Measurements from ENCODE around the gene HNRNPL.
"Not testable (repeated sequence)": the region's sequence is repeated elsewhere in the genome, so short reads cannot be mapped to it uniquely, and the experiment has no call there.

HNRNPL gene

DNA sequence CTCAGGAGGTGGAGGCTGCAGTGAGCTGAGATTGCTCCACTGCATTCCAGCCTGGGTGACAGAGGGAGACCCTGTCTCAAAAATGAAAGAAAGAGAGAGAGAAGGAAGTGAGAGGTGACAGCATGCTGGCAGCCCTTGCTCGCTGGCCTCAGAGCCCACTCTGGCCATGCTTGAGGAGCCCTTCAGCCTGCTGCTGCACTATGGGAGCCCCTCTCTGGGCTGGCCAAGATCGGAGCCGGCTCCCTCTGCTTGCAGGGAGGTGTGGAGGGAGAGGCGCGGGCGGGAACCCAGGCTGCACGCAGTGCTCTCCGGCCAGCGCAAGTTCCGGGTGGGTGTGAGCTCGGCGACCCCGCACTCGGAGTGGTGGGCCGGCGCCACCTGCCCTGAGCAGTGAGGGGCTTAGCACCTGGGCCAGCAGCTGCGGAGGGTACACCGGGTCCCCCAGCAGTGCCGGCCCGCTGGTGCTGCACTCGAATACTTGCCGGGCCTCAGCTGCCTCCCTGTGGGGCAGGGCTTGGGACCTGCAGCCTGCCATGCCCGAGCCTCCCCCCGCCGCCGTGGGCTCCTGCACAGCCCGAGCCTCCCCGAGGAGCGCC is 28.5 kb downstream of the HNRNPL start:
- DNase-seq, result not testable (repeated sequence)

DNA sequence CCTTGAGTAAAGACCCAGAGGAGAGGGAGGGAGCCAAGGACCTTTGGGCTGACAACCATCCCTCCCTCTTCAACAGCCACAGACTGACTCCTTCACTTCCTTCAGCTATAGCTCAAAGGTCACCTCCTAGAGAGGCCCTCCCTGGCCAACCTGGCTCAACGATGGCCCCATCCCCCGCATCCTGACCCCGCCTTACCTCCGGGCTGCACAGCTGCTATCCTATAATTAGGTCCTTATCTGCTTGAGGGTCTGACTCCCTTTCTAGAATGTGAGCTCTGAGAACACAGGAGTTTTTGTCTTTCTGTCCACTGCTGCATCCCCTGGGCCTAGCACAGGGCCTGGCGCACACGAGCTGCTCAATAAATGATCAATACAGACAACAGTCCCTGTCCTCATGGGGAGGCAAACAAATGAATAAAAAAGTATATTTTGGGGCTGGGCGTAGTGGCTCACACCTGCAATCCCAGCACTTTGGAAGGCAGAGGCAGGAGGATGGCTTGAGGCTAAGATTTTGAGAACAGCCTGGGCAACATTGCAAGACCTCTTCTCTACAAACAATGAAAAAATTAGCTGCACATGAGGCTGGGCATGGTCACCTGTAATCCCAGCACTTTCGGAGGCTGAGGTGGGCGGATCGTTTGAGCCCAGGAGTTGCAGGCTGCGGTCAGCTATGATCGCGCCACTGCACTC is 30.4 kb downstream of the HNRNPL start:
- DNase-seq, result no peak

DNA sequence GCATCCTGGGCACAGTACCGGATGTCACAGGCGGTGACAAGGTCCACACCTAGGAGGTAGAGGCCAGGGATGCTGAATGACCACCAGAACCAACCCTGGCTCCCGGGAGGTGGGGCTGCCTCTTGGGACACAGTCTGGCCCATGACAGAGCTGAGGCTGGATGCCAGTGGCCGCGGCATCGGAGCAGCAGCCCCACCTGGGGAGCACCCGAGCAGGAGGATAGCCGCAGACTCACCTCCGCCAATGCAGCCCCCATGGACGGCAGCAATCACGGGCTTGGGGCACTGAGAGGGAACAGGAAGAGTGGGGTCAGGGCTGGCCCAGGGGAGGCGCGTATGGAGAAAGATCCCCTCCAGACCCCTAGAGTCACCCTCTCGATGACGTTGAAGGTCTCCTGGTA is 32.7 kb downstream of the HNRNPL start:
- no peak for DNase-seq

DNA sequence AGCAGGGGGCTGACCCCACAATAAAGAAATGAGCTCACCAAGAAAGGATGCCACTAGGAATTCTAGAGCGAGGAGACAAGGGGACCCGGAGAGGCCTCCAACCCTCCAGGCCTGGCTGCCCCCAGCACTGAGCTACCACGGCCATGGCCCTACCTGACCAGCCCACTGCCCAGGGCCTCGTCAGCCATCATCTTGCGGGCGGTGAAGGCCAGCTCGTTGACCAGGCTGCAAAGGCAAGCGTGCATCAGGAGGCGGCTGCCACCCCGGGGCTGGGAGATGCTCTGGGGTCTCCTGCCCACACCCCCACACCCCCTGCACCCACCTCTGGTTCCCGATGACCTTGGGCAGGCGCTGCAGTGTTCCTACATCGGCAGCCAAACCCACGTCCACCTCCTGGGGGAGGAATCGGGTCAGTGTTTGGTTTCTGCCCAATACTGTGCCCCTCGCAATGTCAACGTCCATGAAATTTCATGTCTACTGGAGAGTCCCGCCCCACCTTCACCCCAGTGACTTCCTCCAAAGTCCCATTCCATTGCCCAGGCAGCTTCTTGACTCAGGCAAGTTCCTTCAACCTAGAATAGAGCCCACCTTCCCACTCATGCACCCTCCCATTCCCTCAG is 33.5 kb downstream of the HNRNPL start:
- no peak for DNase-seq

DNA sequence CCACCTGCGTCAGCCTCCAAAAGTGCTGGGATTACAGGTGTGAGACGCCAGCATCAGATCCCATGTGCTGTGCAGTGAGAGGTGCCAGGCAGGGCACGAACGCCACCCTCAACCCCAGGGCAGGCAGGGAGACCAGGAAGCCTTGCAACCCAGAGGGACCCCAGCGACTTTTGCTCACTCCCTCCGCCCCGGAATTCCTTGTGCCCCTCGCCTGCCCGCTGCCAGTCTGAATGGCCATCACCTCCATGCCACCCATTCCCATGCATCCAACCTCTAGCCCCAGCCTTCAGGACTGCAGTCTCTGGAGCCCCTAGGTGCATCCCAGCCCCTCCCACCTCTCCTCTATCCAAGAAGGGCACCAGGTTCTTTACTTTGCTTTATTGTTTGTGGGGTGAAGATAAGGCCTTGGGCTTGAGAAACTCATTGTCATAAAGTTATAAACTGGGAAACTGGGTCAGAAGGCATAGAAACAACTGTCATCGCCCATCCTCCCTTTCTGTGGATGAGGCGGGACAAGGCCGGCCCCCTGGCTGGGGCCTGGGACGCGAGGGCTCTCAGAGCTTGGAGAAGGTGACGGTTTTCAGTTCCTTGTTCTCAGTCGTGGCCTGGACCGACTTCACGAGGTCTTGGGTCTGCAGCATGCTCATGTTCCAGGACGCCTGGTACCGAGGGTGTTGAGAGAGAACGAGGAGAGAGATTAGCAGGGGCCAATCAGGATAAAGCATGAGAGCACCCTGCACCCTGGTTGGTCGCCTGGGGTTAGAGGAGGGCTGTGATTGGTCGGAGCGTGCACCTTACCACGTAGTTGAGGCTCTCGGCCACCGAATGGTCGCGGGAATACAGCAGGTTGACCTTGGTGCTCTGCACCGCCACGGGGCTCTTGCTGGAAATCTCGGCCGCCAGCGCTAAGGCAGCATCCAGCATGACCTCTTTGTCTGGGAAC is 34.5 kb downstream of the HNRNPL start:
- no peak for DNase-seq

DNA sequence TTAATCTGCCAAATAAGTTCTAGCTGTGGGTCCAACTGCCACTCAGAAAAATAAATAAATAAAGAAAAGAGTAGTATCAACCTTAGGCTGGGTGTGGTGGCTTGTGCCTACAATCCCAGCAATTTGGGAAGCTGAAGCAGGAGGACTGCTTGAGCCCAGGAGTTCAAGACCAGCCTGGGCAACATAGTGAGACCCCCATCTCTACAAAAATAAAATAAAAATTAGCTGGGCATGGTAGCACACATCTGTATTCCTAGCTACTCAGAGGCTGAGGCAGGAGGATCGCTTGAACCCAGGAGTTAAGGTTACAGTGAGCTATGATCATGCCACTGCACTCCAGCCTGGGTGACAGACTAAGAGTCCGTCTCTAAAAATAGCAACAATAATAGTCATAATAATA is 35.9 kb downstream of the HNRNPL start:
- not testable (repeated sequence) for DNase-seq

DNA sequence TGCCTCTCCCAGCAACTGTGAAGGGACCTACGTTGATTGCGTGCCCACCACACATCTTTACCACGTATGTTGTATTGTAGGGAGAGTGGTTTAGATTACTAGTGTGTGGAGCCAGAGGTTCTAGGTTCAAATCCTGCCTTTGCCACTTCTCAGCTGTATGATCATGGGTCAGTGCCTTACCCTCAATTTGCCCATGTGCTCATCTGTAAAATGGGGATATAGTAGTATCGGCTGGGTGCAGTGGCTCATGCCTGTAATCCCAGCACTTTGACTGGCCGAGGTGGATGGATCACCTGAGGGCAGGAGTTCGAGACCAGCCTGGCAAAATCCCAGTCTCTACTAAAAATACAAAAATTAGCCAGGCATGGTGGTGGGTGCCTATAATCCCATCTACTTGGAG is 36.5 kb downstream of the HNRNPL start:
- no peak for DNase-seq

DNA sequence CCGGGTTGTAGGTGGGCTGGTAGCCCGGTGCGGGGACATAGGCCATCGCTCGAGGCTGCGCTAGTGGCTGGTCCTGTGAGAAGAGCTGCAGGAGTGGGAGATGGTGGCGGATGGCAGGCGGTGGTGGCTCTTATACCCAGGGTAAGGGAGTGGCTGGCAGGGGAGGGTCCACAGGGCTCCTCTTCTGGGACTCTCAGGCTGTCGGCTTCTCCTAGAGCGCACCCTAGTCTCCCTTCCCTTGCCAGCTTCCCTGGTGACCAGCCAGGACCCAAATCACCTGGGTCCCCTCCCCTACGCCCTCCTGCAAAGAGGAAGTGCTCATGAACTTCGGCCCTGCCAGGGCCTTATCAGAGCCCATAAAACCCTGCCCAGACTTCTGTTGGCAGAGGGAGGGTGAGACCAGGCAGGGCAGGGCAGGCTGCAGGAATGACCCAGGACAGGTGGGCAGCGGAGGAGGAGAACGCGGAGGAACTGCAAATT is 36.9 kb downstream of the HNRNPL start, which contains the start of gene LGALS4:
Gene LGALS4 (minus strand): TSS at position 105 of the 480 bp plus-strand sequence. CDS start 59 bp downstream, at position 46.
- no peak for DNase-seq

DNA sequence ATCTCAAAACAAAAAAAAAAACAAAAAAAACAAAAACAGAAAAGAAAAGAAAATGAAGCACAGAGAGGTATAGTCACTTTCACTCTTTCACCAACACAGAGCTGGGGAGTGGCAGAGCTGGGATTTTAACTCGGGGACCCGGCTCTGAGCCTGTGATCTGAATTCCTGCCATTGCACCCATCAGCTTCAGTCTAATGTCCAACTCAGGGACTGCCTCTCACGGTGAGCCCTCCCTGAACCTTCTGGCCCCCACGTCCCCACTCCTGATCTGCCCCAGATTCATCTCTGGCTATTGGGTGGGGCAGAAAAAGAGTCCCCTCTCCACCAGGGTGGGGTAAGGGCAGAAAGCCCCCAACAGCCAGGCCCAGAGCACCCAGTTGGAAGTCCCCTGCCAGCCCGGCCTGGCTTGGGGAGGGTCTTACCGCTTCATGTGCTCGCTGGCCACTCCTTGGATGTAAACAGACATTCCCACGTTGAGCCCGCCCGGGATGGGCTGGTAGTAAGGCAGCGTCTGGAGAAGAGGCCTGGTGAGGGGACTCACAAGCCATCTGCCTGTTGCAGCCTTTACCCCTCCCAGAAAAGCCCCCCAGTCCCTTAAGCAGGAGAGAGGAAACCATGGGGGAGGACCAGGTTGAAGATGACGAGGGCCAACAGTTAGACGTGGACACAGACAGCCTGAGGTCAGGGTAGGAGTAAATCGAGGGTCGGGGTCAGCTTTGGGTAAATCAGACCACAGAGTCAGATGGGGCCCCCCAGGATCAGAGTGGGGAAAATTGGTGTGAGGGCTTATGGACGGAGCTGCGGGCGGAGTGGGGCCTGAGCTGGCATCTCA is 37.6 kb downstream of the HNRNPL start:
- no peak for DNase-seq

DNA sequence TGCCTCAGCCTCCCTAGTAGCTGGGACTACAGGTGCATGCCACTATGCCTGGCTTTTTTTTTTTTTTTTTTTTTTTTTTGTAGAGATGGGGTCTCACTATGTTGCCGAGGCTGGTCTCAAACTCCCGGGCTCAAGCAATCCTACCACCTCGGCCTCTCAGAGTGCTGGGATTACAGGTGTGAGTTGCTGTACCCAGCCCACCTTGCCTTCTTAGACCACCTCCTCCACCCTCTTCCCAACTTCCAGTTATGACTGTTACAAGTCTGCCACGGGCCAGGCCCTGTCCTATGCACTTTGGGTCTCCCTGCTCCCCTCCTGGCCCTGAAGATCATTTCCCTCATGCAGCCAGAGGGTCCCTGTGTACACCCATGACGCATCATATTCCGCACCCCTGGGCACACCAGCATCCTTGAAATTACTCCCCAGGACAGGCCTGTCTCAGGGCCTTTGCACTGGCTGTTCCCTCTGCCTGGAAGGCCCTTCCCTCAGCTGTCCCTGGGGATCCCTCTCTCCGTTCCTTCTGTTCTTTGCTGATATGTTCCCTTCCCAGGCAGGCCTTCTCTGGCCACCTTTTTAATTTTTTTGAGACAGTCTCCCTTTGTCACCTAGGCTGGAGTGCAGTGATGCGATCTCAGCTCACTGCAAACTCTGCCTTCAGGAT is 40.1 kb downstream of the HNRNPL start:
- DNase-seq, result no peak

DNA sequence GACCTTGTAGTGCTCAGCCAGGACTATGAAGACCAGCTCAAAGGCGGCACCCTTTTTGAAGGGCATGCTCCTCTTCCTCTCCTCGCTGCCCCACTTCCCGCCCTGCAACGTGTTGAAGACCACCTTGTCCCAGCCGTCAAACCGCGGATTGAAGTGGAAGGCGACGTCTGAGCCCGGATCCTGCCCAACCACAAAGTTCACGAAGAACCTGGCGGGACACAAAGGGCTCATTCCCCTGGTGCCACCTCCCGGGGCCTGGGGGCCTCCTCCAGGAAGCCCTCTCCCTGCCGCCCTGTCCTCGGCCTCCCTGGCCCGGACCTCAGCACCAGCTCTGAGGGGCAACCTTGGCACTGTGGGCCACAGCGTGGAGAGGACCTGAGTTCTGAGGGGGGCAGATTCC is 41.0 kb downstream of the HNRNPL start:
- DNase-seq, result no peak

DNA sequence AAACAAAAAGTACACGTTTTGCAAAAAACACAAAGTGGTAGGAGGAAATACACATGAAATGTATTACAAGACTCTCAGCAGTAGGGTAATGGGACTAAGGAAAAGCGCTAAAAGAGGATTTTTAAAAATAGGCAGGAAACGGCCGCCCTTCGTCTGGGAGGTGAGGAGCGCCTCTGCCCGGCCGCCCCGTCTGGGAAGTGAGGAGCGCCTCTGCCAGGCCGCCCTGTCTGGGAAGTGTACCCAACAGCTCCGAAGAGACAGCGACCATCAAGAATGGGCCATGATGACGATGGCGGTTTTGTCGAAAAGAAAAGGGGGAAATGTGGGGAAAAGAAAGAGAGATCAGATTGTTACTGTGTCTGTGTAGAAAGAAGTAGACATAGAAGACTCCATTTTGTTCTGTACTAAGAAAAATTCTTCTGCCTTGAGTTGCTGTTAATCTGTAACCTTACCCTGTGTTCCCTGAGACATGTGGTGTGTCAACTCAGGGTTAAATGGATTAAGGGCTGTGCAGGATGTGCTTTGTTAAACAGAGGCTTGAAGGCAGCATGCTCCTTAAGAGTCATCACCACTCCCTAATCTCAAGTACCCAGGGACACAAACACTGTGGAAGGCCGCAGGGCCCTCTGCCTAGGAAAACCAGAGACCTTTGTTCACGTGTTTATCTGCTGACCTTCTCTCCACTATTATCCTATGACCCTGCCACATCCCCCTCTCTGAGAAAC is 42.2 kb downstream of the HNRNPL start:
- not testable (repeated sequence) for DNase-seq

DNA sequence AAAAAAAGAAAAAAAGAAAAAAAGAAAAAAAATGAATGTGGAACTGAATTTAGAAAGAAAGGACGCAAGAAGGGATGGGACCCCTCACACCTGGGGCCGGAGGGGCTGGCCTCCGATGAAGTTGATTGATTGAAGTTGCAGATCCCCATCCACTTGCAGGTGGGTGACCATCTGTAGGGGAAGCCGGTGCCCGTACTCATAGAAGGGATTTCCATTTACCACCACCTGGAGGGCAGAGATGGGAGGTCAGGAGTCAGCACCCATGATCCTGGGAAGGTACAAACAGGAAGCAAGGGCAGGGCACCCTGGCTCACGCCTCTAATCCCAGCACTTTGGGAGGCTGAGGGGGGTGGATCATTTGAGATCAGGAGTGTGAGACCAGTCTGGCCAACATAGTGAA is 43.4 kb downstream of the HNRNPL start:
- no peak for DNase-seq

DNA sequence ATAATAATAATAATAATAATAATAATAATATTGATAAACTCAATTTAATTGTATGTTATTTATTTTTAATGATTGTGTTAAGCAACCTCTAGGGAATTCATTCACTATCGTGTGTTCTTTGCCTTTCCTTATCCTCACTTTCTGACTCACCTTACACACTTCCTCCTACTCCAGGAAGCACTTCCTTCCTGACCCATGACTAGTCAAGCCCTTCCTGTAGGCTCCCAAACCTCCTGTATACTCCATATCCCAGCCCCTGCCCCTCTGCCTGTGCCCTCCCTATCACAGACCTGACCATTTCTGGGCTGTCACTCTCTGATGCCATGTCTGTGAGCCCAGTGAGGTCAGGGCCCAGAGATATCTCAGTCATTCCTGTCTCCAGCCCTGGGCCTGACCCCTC is 44.6 kb downstream of the HNRNPL start:
- DNase-seq, result no peak

DNA sequence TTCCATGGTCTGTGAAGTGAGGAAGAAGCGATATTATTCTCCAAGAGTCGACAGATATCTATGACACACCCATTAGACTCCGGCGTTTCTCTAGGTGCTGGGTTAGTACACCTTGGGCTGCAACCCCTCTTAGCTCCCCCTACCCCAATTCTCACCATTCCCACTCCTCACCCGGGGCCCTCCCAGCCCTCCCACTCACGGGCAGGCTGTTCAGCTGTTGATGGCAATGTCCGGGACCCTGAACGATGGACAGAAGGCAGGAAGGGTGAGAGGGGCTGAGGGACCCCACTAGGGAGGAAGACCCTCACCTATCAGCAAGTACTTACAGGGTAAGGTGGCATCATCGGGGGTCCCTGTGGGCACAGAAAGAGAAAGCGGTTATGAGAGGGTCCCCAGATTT is 46.2 kb downstream of the HNRNPL start:
- no peak for DNase-seq

DNA sequence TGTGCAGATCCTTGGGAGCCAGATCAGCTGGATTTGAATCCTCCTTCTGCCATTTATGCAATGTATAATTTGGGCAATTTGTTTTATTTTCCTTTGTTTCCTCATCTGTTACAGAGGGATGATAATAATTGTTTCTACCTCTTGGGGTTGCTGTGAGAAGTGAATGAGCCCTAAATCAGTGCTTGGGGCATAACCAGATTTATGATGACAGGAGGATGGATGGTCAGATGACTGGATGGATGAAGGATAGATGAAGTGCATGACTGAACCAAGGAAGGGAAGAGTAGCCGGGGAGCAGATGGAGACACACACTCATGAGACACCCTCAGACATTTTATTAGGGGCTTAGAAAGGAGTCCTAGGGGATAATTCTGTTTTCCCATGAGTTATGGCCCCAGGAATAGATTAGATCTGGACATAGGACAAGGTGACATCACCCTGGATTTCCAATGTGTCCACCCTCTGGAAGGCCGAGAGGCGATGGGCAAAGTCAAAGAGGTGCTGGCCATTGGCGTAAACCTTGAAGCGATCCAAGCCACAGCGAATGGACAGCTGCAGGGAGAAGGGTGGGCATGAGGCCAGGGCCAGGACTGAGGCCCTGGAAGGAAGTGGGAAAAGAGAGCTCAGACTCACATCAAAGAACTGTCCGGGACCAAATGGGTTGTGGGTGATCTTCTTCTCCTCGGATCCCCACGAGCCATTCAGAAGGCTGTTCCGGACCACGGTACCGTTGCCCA is 48.3 kb downstream of the HNRNPL start:
- no peak for DNase-seq

DNA sequence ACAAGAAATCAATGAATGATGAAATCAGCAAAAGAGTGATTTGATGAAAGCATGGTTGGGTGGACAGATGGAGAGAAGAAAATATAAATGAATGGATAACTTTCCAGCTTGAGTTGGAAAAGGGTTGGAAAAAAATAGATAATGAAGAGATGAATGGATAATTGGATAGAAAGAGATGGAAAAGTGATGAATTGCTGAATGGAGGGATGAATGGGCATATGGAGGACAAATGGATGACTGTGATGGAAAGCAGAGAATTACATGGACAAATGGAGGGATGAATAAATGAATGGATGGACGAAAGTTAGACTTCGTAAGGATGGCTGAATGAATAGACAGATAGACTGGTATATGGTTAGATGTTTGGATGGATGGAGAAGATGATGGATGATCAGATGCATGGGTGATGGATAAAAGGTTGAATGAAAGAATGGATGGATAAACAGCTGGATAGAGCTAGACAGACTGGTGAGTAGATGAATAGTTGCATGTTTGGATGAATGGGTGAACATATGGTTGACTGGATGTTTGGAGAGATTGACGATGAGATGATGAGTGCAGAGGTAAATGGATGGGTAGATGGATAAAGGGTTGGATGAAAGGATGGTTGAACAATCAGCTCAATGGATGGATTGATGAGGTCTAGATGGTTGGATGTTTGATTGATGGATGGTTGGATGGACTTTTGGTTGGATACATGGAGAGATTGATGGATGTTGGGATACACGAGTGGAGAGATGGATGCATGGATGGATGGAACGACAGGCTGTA is 49.0 kb downstream of the HNRNPL start:
- no peak for DNase-seq

DNA sequence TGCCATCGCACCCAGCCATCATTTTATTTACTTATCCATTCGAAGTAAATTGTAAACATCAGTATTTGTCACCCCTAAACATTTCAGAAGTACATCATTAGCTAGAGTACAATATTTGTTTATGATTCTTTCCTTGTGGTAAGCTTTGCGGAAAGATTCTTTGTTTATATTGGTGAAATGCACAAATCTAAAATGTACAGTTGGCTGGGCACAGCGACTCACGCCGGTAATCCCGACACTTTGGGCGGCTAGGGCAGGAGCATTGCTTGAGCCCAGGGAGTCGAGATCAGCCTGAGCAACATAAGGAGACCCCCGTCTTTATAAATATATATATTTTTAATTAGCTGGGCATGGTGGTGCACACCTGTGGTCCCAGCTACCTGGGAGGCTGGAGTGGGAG is 50.7 kb downstream of the HNRNPL start:
- no peak for DNase-seq

DNA sequence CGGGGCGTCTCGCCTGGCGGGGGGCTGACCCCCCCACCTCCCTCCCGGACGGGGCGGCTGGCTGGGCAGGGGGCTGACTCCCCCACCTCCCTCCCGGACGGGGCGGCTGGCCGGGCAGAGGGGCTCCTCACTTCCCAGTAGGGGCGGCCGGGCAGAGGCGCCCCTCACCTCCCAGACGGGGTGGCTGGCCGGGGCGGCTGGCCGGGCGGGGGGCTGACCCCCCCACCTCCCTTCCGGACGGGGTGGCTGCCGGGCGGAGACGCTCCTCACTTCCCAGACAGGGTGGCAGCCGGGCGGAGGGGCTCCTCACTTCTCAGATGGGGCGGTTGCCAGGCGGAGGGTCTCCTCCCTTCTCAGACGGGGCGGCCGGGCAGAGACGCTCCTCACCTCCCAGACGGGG is 52.0 kb downstream of the HNRNPL start:
- not testable (repeated sequence) for DNase-seq

Data from NCI-H748 treated with DMSO at 0.1 percent for 48 hours (cell line).